ENCODE results near the gene SLC13A1. TPM values are rescaled to one million over a fixed set of nuclear protein-coding genes. Genes with fewer than 3 reads are reported as not detected.

The SLC13A1 gene
- total RNA-seq, 1 experiment from 2014 or later: not detected

DNA sequence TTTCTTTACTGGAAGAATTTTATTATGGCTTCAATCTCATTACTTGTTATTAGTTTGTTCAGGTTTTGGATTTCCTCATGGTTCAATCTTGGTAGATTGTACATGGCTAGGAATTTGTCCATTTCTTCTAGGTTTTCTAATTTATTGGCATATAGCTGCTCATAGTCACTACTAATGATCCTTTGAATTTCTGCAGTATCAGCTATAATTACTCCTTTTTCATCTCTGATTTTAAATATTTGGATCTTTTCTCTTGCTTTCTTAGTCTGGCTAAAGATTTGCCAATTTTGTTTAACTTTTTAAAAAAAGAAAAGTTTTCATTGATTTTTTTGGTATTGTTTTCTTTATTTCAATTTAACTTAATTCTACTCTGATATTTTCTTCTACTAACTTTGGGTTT is 59.2 kb downstream of the SLC13A1 start:
- CTCF ChIA-PET: interaction anchor here (3.9 kb wide), 1 partner anchor 13 kb away, joined by 10 read pairs; no protein-coding TSS in a partner anchor
- H3K4me3 ChIP-seq (replicated peaks in 1 of 2; ENCODE audit: low read depth in 1 of 2, low read length in 2 of 2): no peak overlapping the region
- no peaks in the 10 kb centered on the region for H3K79me2 ChIP-seq (ENCODE audit: insufficient read depth, low read length)
- no peak for ATAC-seq
- RAD21 ChIA-PET (ENCODE audit: low non-redundant PET in 1 of 2, low total read pairs in 2 of 2, uncharacterized antibody in 2 of 2, unreplicated experiment in 2 of 2): no interaction called here
- H3K4me1 ChIP-seq (ENCODE audit: control insufficient read depth in 1 of 2, insufficient read depth in 2 of 2, low read length in 2 of 2): no peaks in the 10 kb centered on the region
- POLR2A ChIA-PET: no interaction called here
- no peaks in the 10 kb centered on the region for H4K20me1 ChIP-seq (ENCODE audit: insufficient read depth)
- no peak overlapping the region for H2AFZ ChIP-seq (ENCODE audit: low read depth, low read length, poor library complexity, severe bottlenecking)
- no peaks in the 10 kb centered on the region for H3K9me3 ChIP-seq (ENCODE audit: control insufficient read depth in 1 of 2, insufficient read depth in 1 of 2, low read depth in 1 of 2, low read length in 2 of 2)
- H3K27me3 ChIP-seq (ENCODE audit: insufficient read depth, low read length): no peaks in the 10 kb centered on the region
- no peaks in the 10 kb centered on the region for H3K9me2 ChIP-seq (ENCODE audit: insufficient read depth)
- no TSS peak for BruUV-seq (replicated peaks)
- no peak overlapping the region for H3K9ac ChIP-seq (ENCODE audit: low read length)
- H3K36me3 ChIP-seq (ENCODE audit: control insufficient read depth in 1 of 2, insufficient read depth in 2 of 2, low read length in 2 of 2): no peaks in the 10 kb centered on the region
- H3K4me2 ChIP-seq (ENCODE audit: low read length): no peak overlapping the region
- TF ChIP-seq ELF1 (IDR thresholded peaks at IDR 0.05; ENCODE audit: borderline replicate concordance, low read depth): no peak
- no peak for TF ChIP-seq ZNF274 (IDR thresholded peaks at IDR 0.05; ENCODE audit: low read depth, low read length)
- no peak for TF ChIP-seq CTCF (IDR thresholded peaks at IDR 0.05 in 2 of 3, conservative IDR thresholded peaks at IDR 0.05 in 1 of 3; ENCODE audit: borderline replicate concordance in 1 of 3, insufficient read depth in 1 of 3, low read depth in 2 of 3, low read length in 2 of 3)
- H3K27ac ChIP-seq (ENCODE audit: low read depth, low read length): no peak overlapping the region
- intact Hi-C loops (cut with micrococcal nuclease): no loop called here
- DNase-seq (ENCODE audit: low read depth, low spot score): no peak

- ChIA-PET POLR2A (no interaction called here), RAD21 (ENCODE audit: low non-redundant PET in 1 of 2, low total read pairs in 2 of 2, uncharacterized antibody in 2 of 2, unreplicated experiment in 2 of 2) (no interaction called here), CTCF (no interaction called here)
- DNase-seq (ENCODE audit: low read depth, low spot score) (no peak), ATAC-seq (no peak)
- H3K9me3 ChIP-seq (ENCODE audit: control insufficient read depth in 1 of 2, insufficient read depth in 1 of 2, low read depth in 1 of 2, low read length in 2 of 2): no peaks in the 10 kb centered on the region
- H3K9ac ChIP-seq (ENCODE audit: low read length): no peak overlapping the region
- H3K27me3 ChIP-seq (ENCODE audit: insufficient read depth, low read length): no peaks in the 10 kb centered on the region
- no peaks in the 10 kb centered on the region for H4K20me1 ChIP-seq (ENCODE audit: insufficient read depth)
- H3K36me3 ChIP-seq (ENCODE audit: control insufficient read depth in 1 of 2, insufficient read depth in 2 of 2, low read length in 2 of 2): no peaks in the 10 kb centered on the region
- H3K9me2 ChIP-seq (ENCODE audit: insufficient read depth): no peaks in the 10 kb centered on the region
- no peak overlapping the region for H3K27ac ChIP-seq (ENCODE audit: low read depth, low read length)
- intact Hi-C loops (cut with micrococcal nuclease): no loop called here
- no peak overlapping the region for H3K4me3 ChIP-seq (replicated peaks in 1 of 2; ENCODE audit: low read depth in 1 of 2, low read length in 2 of 2)
- no peaks in the 10 kb centered on the region for H3K4me1 ChIP-seq (ENCODE audit: control insufficient read depth in 1 of 2, insufficient read depth in 2 of 2, low read length in 2 of 2)
- no peak overlapping the region for H2AFZ ChIP-seq (ENCODE audit: low read depth, low read length, poor library complexity, severe bottlenecking)
- no peaks in the 10 kb centered on the region for H3K79me2 ChIP-seq (ENCODE audit: insufficient read depth, low read length)
- H3K4me2 ChIP-seq (ENCODE audit: low read length): no peak overlapping the region
- no TSS peak for BruUV-seq (replicated peaks)
- TF ChIP-seq ZFX (IDR thresholded peaks at IDR 0.05) (no peak), EZH2 (IDR thresholded peaks at IDR 0.05) (no peak), EGR1 (IDR thresholded peaks at IDR 0.05; ENCODE audit: low read depth) (no peak), POLR2AphosphoS5 (IDR thresholded peaks at IDR 0.05; ENCODE audit: low read depth, low read length) (no peak), SIN3A (IDR thresholded peaks at IDR 0.05; ENCODE audit: low read depth) (no peak), ATF3 (IDR thresholded peaks at IDR 0.05) (no peak), ELF1 (IDR thresholded peaks at IDR 0.05; ENCODE audit: borderline replicate concordance, low read depth) (no peak), TCF7L2 (IDR thresholded peaks at IDR 0.05; ENCODE audit: borderline replicate concordance, extremely low read depth, insufficient read depth, insufficient read length) (no peak), POLR2A (IDR thresholded peaks at IDR 0.05; ENCODE audit: borderline replicate concordance, extremely low read depth, insufficient read depth, insufficient read length) (no peak), SRF (IDR thresholded peaks at IDR 0.05; ENCODE audit: low read depth) (no peak), YY1 (IDR thresholded peaks at IDR 0.05; ENCODE audit: extremely low read depth, insufficient replicate concordance, low read depth, low read length) (no peak)
- TF ChIP-seq, protein P1, sequence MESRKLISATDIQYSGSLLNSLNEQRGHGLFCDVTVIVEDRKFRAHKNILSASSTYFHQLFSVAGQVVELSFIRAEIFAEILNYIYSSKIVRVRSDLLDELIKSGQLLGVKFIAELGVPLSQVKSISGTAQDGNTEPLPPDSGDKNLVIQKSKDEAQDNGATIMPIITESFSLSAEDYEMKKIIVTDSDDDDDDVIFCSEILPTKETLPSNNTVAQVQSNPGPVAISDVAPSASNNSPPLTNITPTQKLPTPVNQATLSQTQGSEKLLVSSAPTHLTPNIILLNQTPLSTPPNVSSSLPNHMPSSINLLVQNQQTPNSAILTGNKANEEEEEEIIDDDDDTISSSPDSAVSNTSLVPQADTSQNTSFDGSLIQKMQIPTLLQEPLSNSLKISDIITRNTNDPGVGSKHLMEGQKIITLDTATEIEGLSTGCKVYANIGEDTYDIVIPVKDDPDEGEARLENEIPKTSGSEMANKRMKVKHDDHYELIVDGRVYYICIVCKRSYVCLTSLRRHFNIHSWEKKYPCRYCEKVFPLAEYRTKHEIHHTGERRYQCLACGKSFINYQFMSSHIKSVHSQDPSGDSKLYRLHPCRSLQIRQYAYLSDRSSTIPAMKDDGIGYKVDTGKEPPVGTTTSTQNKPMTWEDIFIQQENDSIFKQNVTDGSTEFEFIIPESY (IDR thresholded peaks at IDR 0.05; ENCODE audit: extremely low read depth, insufficient replicate concordance, low read length): no peak
Observed at GRCh38 chr7:123135960-123136359, 63.8 kb downstream of the SLC13A1 start.

All from HCT116 (cell line).